ENCODE measurements around the gene CHD6. TPM values are rescaled to one million over a fixed set of nuclear protein-coding genes. Genes with fewer than 3 reads are reported as not detected.

Gene CHD6
- total and polyA plus RNA-seq, 2 experiments from 2014 or later, result 12.6 to 24.9 TPM

GRCh38 chr20:41560970-41561369 lies 57.2 kb downstream of the CHD6 start:
- no peak overlapping the region for H2AFZ ChIP-seq
- no peak overlapping the region for H3K4me2 ChIP-seq (ENCODE audit: unreplicated experiment)
- no peaks in the 10 kb centered on the region for H3K9me3 ChIP-seq (ENCODE audit: low read depth)
- in situ Hi-C loops (cut with MboI), result no loop called here
- DNase-seq, result no peak
- no peaks in the 10 kb centered on the region for H3K9me2 ChIP-seq (ENCODE audit: insufficient read depth)
- peaks cover 27% of the 10 kb centered on the region; the same call in 1 of the 2 replicates for H4K20me1 ChIP-seq (ENCODE audit: insufficient read depth)
- no peaks in the 10 kb centered on the region; the same call in 1 of the 2 replicates for H3F3A ChIP-seq (ENCODE audit: insufficient read depth)
- TF ChIP-seq EZH2 (IDR thresholded peaks at IDR 0.05; ENCODE audit: insufficient read depth, poor library complexity, severe bottlenecking) (no peak), EZH2phosphoT487 (IDR thresholded peaks at IDR 0.05; ENCODE audit: insufficient read depth, low read depth) (no peak)
- H3K79me2 ChIP-seq (ENCODE audit: insufficient read depth), result peaks cover 98% of the 10 kb centered on the region
- H3K27me3 ChIP-seq (replicated peaks; ENCODE audit: insufficient read depth), result no peaks in the 10 kb centered on the region
- H3K27ac ChIP-seq, result no peak overlapping the region
- H3K36me3 ChIP-seq (ENCODE audit: low read depth), result no peaks in the 10 kb centered on the region
- H3K4me3 ChIP-seq, result no peak overlapping the region
- peaks cover 5% of the 10 kb centered on the region; the same call in 1 of the 2 replicates for H3K4me1 ChIP-seq (ENCODE audit: insufficient read depth)
- no peak overlapping the region for H3K9ac ChIP-seq
- WGBS, 2 experiments (ENCODE audit: low coverage in 1 of 2, low lambda C conversion rate in 2 of 2, missing lambda C conversion rate in 2 of 2), result 57 to 73% methylated on average over 1 of the region's 1 CpG

- no peak overlapping the region for H3K27ac ChIP-seq
- H3K4me3 ChIP-seq, result no peak overlapping the region
- H3K4me2 ChIP-seq (ENCODE audit: unreplicated experiment), result no peak overlapping the region
- in situ Hi-C loops (cut with MboI), result no loop called here
- H2AFZ ChIP-seq, result no peak overlapping the region
- no peaks in the 10 kb centered on the region for H3K36me3 ChIP-seq (ENCODE audit: low read depth)
- no peak overlapping the region for H3K9ac ChIP-seq
- TF ChIP-seq EZH2phosphoT487 (IDR thresholded peaks at IDR 0.05; ENCODE audit: insufficient read depth, low read depth), result no peak
- TF ChIP-seq EZH2 (IDR thresholded peaks at IDR 0.05; ENCODE audit: insufficient read depth, poor library complexity, severe bottlenecking), result no peak
- peaks cover 27% of the 10 kb centered on the region; the same call in 1 of the 2 replicates for H4K20me1 ChIP-seq (ENCODE audit: insufficient read depth)
- H3F3A ChIP-seq (ENCODE audit: insufficient read depth), result no peaks in the 10 kb centered on the region; the same call in 1 of the 2 replicates
- H3K9me3 ChIP-seq (ENCODE audit: low read depth), result no peaks in the 10 kb centered on the region
- H3K79me2 ChIP-seq (ENCODE audit: insufficient read depth), result peaks cover 85% of the 10 kb centered on the region
- H3K9me2 ChIP-seq (ENCODE audit: insufficient read depth), result no peaks in the 10 kb centered on the region
- WGBS, 2 experiments (ENCODE audit: low coverage in 1 of 2, low lambda C conversion rate in 2 of 2, missing lambda C conversion rate in 2 of 2), result 95 to 96% methylated on average over 5 of the region's 5 CpGs
- peaks cover 5% of the 10 kb centered on the region; the same call in 1 of the 2 replicates for H3K4me1 ChIP-seq (ENCODE audit: insufficient read depth)
- no peaks in the 10 kb centered on the region for H3K27me3 ChIP-seq (replicated peaks; ENCODE audit: insufficient read depth)
- no peak for DNase-seq
These were observed 58.5 kb downstream of the CHD6 start for GRCh38 chr20:41559658-41560057.

- 93% methylated on average over 9 of the region's 9 CpGs for WGBS, 2 experiments (ENCODE audit: low coverage in 1 of 2, low lambda C conversion rate in 2 of 2, missing lambda C conversion rate in 2 of 2)
- in situ Hi-C loops (cut with MboI), result no loop called here
- Histone ChIP-seq H2AFZ (no peak overlapping the region), H3K4me1 (ENCODE audit: insufficient read depth) (no peaks in the 10 kb centered on the region), H3K9ac (no peak overlapping the region), H3K9me2 (ENCODE audit: insufficient read depth) (no peaks in the 10 kb centered on the region), H3K4me2 (ENCODE audit: unreplicated experiment) (no peak overlapping the region), H3K36me3 (ENCODE audit: low read depth) (no peaks in the 10 kb centered on the region), H4K20me1 (ENCODE audit: insufficient read depth) (no peaks in the 10 kb centered on the region), H3F3A (ENCODE audit: insufficient read depth) (no peaks in the 10 kb centered on the region; the same call in 1 of the 2 replicates), H3K9me3 (ENCODE audit: low read depth) (no peaks in the 10 kb centered on the region), H3K79me2 (ENCODE audit: insufficient read depth) (peaks cover 69% of the 10 kb centered on the region), H3K27ac (no peak overlapping the region), H3K27me3 (replicated peaks; ENCODE audit: insufficient read depth) (no peaks in the 10 kb centered on the region), H3K4me3 (no peak overlapping the region)
- DNase-seq, result no peak
- TF ChIP-seq EZH2 (IDR thresholded peaks at IDR 0.05; ENCODE audit: insufficient read depth, poor library complexity, severe bottlenecking) (no peak), EZH2phosphoT487 (IDR thresholded peaks at IDR 0.05; ENCODE audit: insufficient read depth, low read depth) (no peak)
These were observed 64.9 kb downstream of the CHD6 start for GRCh38 chr20:41553142-41553879.

GRCh38 chr20:41552295-41553068 lies 65.7 kb downstream of the CHD6 start:
- H3K79me2 ChIP-seq (ENCODE audit: insufficient read depth), result peaks cover 69% of the 10 kb centered on the region
- H3F3A ChIP-seq (ENCODE audit: insufficient read depth), result no peaks in the 10 kb centered on the region; the same call in 1 of the 2 replicates
- no peak overlapping the region for H3K4me2 ChIP-seq (ENCODE audit: unreplicated experiment)
- H3K27ac ChIP-seq, result no peak overlapping the region
- H3K9ac ChIP-seq, result no peak overlapping the region
- H3K4me1 ChIP-seq (ENCODE audit: insufficient read depth), result 0 out of 2 replicates have a peak, but pooled peaks cover 3% of the 10 kb centered on the region
- in situ Hi-C loops (cut with MboI), result no loop called here
- H3K36me3 ChIP-seq (ENCODE audit: low read depth), result no peaks in the 10 kb centered on the region
- H2AFZ ChIP-seq, result no peak overlapping the region
- no peaks in the 10 kb centered on the region for H3K27me3 ChIP-seq (replicated peaks; ENCODE audit: insufficient read depth)
- no peaks in the 10 kb centered on the region for H3K9me3 ChIP-seq (ENCODE audit: low read depth)
- no peaks in the 10 kb centered on the region for H3K9me2 ChIP-seq (ENCODE audit: insufficient read depth)
- TF ChIP-seq EZH2phosphoT487 (IDR thresholded peaks at IDR 0.05; ENCODE audit: insufficient read depth, low read depth) (no peak), EZH2 (IDR thresholded peaks at IDR 0.05; ENCODE audit: insufficient read depth, poor library complexity, severe bottlenecking) (no peak)
- H3K4me3 ChIP-seq, result no peak overlapping the region
- no peak for DNase-seq
- WGBS, 2 experiments (ENCODE audit: low coverage in 1 of 2, low lambda C conversion rate in 2 of 2, missing lambda C conversion rate in 2 of 2), result 98% methylated on average over 5 of the region's 5 CpGs
- H4K20me1 ChIP-seq (ENCODE audit: insufficient read depth), result no peaks in the 10 kb centered on the region
